TTC549 (cell line): Measurements from ENCODE around the gene ANKRD55.
"Not testable (repeated sequence)": the region's sequence is repeated elsewhere in the genome, so short reads cannot be mapped to it uniquely, and the experiment has no call there.

ENCODE experiments used
- FAIRE-seq: peaks from 2 replicates; lab custom pipeline; 2012; peaks lifted over from hg19 to GRCh38; lab: Jason Lieb, UNC

ANKRD55 gene

DNA sequence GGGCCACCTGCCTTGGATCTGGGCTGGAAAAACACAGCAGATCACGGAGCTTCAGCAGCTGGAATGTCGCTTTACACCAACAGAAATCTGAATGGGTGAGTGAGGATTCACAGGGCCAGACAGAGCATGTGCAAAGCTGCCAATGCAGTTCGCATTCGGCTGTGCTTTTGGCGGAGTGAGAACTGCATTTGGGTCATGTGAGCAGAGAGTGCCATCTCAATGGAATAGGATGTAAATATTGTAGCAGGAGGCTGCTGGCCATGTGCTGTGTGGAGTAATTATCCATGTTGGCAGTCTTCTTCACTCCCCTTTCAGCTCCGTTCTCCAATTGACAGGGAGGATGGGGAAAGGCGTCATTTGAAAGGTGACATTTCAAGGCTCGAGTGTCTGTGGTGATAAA, at the start of gene ANKRD55:
Gene ANKRD55 (minus strand): TSS at position 101 of the 400 bp plus-strand sequence. CDS start 417 bp downstream, outside the sequence.
- FAIRE-seq: no peak

DNA sequence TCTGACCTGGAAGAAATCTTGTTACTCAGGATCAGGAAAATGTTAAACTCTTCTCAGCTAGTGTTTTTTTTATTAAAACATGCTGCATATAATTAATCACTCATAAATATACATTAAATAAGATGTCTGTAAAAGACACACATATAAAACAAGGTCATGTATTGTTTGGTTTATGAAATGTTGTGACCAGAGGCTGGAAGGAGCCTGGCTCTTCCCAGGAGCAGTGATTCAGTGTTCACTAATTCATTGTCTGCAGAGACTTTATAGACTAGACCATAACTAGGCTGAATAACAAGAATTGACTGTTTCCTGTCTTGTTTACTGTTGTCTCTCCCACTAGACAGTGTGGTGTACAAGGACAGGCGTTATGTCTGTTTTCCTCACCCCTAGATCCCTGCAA, 49.1 kb upstream of the ANKRD55 start:
- no peak for FAIRE-seq

DNA sequence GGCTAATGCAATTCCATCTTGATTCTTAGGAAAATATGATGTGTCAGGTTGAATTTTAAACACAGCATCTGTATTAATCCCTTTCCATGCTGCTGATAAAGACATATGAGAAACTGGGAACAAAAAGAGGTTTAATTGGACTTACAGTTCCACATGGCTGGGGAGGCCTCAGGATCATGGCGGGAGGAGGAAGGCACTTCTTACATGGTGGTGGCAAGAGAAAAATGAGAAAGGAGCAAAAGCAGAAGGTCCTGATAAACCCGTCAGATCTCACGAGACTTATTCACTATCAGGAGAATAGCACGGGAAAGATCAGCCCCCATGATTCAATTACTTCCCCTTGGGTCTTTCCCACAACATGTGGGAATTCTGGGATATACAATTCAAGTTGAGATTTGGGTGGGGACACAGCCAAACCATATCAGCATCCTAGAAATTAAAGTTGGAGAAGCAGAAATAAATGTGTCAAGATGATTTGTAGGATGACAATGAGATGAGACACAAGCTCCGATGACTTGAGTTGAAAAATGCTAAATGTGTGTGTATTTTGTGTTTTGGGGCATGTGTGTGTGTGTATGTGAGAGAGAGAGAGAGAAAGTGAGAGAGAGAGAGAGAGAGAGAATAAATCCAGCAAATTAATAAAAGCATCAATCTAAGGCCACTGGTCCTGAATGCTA, 48.5 kb upstream of the ANKRD55 start:
- no peak for FAIRE-seq

DNA sequence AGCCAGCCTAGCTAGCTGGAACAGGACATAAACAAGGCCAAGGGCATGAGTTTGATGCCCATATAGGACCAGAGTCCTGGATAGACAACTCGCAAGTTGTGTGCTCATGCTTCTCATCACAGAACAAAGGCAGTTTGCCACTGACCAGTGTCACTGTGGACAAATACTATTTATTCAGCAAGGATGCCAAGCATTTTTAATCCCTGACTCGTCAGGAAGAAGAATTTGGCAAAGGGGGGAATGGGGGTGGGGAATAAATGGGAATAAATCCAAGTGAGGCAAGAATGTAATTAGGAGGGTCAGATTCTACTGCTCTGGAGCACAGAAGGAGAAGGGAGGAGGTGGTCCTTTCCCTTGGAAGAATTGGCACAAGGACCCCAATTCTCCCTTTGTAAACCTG, 46.8 kb upstream of the ANKRD55 start:
- FAIRE-seq: no peak

DNA sequence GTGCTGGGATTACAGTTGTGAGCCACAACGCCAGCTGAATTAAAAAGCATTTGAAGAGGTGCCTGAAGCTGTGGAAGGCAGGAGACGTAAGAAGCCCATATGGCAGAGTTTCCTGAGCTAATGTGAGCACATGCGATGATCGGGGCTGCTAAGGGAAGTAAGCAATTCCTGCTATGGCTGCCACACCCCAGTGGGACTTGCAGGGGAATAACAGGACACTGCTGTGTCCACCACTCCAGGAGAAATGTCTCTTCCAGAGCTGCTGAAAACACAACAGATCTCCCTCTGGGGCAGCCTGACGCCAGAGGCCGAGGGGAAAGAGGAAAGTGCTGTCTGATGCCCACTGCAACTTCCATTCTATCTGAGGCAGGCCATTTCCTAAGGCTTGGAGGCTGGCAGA, 46.2 kb upstream of the ANKRD55 start:
- no peak for FAIRE-seq

DNA sequence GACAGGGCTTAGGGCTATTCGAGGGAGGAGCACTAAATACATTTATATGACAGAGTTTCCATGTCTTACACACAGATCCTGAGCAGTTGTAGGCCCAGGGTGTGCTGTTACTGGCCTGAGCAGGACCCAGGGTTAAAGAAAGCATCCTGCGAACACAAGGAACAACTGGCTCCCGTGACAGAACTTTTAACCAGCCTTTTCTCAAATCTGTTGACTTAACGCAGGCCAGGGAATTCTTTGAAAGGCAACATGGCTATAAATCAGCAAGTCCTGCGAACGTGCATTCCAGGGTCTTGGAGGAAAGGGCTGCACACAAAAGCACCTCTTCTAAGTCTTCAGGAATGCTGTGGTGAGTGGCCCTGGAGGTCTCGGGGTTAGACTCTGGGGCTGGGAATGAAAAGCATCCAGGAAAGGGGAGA, 45.2 kb upstream of the ANKRD55 start:
- no peak for FAIRE-seq

DNA sequence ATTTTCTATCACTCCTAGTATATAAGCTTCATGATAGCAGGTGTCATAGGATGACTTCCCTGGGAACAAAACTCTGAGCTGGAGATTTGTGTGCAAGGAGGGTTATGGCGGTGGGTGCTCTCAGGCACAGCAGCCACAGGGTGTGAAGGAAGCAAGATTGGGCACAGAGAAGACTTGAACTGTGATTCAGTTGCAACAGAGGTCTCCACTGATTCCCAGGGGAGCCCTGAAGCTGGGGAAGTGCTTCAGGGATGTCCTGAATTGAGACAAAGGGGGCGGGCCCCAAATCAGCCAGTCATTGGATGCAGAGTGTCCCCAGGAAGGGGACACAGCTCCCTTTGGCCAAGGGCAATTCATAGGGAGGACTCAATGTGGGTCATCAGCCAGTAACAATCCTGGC, 44.4 kb upstream of the ANKRD55 start:
- no peak for FAIRE-seq

DNA sequence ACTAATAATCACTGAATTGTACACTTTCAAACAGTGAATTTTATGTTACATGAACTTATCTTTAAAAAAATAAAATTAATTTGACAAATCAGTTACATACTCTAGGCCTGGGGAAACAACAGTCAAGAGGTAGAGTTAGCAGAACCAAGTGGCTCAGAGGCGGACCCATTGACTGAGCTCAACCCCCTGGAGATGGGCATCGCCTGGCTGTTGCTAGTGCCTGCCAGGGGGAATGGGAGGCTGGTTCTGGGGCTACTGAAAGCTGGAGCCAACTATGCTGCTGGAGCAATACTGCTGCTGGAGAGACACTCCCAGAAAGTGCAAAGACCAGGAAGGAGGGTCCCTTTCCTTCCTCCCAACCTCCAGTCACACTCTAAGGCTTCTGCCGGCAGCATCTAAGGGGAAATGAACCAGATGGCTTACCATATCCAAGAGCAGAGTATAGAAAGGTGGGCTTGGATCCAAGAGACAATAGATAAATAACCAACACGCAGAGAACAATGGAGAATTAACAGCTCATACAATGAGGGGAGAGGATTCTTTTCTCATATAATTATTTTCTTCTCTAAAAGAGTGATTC, 40.3 kb upstream of the ANKRD55 start:
- FAIRE-seq: no peak

DNA sequence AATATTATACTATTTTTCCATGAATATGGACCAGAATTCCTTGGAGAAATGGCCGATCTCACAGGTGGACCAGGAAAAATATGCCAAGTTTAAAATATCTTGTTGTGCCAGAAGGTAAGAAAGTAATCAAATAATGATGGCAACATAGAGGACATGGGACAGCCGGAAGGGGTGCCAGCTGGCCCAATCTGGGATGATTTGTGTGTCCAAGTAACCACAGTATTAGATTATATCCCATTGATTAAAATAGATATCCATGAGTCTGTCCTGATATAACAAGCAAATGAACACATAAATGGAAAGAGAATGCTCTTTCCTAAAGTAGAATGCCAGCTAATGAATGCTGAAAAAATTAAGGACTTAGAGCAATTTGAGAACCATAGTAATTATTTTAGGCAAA, 39.6 kb upstream of the ANKRD55 start:
- FAIRE-seq: no peak

DNA sequence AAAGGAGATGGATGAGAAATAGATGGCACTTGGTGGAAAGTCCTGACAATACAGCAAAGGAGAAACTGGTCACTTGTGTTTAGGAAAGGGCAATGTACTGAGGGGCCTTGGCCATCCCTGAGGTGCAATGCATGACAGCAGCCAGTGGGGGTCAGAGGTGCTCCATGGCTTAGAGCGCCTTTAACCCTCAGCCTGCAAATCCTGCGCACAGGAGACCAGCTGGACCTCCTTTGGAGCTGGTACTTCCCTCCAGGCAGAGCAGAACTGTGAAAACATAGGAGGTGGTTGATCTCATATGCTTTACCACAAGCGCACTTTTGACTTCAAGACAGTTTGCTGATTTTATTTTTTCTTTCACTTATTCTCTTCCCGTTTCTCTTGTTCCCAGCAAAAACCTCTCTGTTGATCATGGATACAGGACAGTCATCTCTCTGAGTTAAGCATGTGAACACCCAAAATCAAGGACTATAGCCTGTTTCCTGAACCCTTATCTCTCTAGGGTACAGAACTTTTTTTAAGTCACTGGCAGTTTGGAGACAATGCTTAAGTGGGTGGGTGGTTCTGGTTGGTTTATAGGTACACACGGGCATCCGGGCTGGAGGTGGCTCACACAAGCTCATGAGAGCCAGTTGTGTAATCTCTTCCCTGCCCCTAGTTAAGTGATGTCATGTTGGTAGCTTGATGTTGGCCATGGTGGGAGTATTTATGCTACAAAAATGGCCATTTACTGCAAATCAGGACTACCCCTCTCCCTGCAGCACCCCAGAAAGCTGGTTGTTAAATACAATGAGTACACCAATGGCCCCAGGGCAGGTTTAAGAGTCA, 37.6 kb upstream of the ANKRD55 start:
- no peak for FAIRE-seq

DNA sequence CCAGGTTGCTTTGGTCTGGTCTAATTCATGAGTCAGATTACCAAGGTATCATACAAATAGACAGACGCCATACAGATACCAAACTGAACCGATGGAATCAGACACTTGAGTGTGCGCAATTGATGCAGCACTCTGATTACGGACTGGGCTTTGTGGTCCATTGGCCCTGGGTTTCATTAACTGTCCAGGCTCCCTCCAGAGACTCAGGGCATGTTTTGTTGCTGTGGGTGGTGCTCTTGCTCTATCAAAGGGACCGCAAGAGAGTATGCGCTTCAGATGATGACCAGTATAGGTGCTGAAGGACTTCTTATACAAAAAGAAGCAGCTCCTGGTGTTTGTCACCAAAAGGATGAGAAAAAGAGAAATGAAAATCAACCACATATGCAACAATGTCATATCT, 36.9 kb upstream of the ANKRD55 start:
- FAIRE-seq: no peak

DNA sequence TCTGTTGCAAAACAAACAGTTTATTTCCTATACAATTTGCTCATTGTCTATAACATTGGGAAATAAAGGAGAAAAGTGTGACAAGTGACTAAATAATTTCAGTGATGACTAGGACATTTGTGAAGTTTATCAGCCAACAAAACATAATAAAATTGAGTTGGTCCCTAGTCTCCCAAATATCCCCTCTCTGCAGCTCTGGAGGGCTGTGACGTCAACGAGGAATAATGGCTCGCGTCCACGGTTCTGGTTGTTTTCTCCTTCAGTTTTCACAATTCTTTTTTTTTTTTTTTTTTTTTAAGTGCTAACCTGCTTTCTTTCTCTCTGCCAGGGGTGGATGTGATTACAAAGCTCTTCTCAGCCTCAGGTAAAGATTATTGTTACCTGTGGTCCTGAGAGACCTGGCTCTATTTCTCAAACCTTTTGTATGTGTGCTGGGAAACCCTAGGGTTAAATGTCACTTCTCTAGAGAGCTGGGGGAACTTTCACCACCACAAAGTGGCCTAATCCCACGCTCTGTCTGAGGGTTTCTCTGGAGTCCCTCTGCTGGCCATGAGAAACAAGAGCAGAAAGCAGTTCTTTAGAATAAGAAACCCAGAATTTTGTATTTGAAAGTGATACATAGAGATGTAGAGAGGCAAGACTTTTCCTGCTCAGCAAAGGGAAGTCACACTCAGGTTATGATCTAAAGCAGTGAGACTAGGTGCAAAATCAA, 36.2 kb upstream of the ANKRD55 start:
- FAIRE-seq: no peak

DNA sequence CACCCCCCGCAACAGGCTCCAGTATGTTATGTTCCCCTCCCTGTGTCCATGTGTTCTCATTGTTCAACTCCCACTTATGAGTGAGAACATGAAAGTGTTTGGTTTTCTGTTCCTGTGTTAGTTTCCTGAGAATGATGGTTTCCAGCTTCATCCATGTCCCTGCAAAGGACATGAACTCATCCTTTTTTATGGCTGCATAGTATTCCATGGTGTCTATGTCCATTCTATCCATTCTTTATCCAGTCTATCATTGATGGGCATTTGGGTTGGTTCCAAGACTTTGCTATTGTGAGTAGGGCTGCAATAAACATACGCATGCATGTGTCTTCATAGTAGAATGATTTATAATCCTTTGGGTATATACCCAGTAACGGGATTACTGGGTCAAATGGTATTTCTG, 35.6 kb upstream of the ANKRD55 start:
- FAIRE-seq: not testable (repeated sequence)

DNA sequence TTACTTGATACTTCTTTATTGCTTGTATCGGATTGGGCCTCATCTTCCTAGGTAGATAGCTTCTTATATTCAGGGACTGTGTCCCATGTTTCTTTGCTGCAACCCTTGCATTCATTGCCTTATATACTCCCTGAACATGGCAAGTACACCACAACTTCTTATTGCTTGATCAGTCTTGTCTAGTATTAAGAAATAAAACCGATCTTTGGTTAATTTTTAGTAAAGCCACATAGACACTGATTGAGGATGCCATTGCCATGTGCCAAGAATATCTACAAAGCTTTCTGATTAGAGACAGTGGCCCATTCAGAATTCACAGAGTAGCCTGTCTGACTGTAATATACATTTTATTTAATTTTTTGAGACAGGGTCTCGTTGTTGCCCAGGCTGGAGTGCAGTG, 34.7 kb upstream of the ANKRD55 start:
- no peak for FAIRE-seq

DNA sequence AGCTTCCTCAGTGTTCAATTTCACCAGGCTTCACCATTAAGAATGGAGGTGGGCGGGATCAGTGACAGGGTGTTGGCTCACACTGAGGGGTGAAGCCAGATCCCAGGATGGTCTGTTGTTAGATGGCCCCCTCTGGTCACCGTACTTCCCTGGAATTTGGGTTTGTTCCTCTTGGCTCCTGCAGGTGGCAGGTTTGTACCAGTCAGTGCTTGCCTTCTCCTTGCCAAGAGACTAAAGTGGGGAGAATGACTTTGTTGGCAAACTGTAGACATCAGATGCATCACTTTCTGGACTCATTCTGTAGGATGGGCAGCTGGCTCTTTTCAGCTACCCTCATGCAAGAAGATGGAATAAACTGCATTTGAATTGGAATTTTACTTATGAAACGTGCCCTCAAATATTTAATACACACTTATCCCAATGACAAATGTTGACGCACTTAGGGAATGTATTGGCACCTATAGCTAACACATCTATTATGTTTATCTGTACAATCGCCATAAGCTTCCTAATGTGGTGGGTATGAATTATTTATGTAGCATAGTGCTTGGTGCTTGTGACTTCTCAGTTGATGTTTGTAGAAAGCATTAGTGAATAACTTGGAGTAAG, 31.4 kb upstream of the ANKRD55 start:
- FAIRE-seq: no peak

DNA sequence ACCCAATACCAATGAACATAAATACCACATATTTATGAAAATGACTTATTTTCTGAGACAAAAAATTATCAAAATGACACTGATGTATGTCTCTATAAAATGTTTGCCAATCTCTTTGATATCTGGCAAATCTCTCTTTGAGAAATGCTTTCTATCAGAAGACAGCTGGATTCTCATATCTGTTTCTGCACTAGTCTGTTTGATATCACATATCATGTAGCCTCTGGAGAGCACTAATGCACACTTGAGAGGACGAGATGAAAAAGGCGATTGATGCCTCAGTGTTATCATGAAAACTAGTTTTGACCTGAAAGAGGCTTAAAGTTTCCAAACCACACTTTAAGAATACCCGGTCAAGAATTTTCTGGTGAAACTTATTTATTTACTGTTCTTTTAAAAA, 29.1 kb upstream of the ANKRD55 start:
- no peak for FAIRE-seq

DNA sequence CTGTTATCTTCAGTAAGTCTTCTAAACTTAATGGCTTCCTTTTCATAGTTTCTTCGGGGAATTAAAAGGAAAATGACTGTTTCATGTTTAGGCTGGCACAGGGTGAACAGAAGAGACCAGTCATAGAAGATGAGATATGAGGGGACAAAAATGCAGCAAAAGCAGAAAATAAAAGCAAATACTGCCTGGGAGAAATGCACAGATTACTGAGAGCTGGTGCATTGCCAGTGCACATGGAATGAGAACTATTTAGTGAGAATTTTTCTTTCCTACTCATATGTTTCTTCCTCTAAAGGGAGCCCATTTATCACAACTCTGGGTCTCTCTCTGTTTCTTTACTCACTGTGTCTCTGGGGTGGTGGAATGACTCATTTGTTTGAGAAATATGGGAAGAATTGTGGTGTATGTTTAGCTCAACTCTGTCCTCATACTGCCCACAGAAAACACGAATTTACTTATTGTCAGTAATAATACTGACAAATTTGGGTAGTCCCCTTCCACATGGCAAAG, 25.9 kb upstream of the ANKRD55 start:
- no peak for FAIRE-seq

DNA sequence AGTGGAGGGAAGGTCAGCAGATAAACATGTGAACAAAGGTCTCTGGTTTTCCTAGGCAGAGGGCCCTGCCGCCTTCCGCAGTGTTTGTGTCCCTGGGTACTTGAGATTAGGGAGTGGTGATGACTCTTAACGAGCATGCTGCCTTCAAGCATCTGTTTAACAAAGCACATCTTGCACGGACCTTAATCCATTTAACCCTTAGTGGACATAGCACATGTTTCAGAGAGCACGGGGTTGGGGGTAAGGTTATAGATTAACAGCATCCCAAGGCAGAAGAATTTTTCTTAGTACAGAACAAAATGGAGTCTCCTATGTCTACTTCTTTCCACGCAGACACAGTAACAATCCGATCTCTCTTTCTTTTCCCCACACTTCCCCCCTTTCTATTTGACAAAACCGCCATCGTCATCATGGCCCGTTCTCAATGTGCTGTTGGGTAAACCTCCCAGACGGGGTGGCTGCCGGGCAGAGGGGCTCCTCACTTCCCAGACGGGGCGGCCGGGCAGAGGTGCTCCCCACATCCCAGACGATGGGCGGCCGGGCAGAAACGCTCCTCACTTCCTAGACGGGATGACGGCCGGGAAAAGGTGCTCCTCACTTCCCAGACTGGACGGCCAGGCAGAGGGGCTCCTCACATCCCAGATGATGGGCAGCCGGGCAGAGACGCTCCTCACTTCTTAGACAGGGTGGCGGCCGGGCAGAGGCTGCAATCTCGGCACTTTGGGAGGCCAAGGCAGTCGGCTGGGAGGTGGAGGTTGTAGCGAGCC, 24.8 kb upstream of the ANKRD55 start:
- not testable (repeated sequence) for FAIRE-seq

DNA sequence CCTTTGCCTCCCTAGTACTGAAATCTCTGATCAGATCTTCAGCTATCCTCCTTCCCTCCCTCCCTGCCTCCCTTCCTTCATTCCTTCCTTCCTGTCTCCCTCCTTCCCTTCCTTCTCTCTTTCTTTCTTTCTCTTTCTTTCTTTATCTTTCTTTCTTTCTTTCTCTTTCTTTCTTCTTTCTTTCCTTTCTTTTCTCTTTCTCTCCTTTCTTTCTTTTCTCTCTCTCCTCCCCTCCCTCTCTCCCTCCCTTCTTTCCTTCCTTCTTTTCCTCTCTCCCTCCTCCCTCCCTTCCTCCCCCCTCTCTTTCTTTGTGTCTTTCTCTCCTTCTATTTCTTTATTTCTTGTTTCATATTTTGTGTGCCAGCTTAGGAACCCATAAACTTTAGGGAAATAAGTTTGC, 23.9 kb upstream of the ANKRD55 start:
- no peak for FAIRE-seq

DNA sequence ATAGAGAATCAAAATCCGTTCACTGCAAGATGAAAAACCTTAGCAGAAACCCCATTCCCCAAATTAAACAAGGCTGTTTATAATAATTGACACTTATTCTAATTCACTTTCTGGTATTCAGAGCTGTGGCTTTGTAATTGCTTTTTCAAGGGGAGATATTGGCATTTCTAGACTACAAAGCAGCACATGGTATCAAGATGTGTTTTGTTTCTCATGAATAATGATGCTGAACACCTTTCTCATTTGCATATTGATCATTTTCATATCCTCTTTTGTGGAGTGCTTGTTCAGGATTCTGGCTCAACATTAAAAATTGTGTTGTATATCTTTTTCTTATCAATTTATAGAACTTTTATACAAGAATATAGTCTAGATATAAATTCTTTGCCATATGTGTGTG, 22.4 kb upstream of the ANKRD55 start:
- no peak for FAIRE-seq

DNA sequence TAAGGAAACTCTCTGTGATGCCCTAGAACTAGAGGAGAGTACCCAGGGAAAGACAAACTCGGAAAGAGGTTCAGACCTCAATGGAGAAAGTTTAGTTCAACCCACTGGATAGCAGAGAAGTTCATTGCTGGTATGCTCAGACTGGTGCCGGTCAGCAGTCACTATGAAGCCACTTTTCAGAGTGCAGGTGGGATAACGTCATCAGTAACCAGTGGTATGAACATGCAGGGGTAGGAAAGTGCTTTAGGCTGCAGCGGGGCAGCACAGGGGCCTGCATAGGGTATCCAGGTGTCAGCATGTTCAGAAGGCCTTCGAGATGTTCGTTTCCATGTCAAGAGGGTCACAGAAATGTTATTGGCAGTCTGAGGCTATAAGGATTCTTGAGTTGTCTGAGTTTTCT, 20.8 kb upstream of the ANKRD55 start:
- no peak for FAIRE-seq
